Posterior vena cava (tissue), 2 donors: ENCODE data around the gene EXD3. TPM values are rescaled to one million over a fixed set of nuclear protein-coding genes. Genes with fewer than 3 reads are reported as not detected.
"Not testable (repeated sequence)": the region's sequence is repeated elsewhere in the genome, so short reads cannot be mapped to it uniquely, and the experiment has no call there.

Experiments
- DNase-seq: peaks from one replicate; pipeline ENCODE4 v3.0.0-alpha.2; 2020; ENCODE audit warnings: low spot score
- intact Hi-C, 2 donors: fragments of 100-400 bp; cut with DNase I; formaldehyde crosslinking; loops; one replicate each; pipeline versions ENCODE4 v1.14.1 to v1.14.2; 2022 to 2023
- total RNA-seq, 2 donors: library from RNA; stranded (reverse); fragmentation: NEBNext Ultra II Directional; extraction: Animal tissue kit (Norgen Biotek cat#: 25700); gene quantifications; one replicate each; pipeline ENCODE4 v1.2.1, GENCODE V29; 2021
- donor health status: DM: yes; HTN: yes; CAD: no.
- donor health status: DM: yes; HTN: yes; CAD: no.

EXD3 gene
- total RNA-seq, 2 donors from 2014 or later = 13.9 to 14.6 TPM

DNA sequence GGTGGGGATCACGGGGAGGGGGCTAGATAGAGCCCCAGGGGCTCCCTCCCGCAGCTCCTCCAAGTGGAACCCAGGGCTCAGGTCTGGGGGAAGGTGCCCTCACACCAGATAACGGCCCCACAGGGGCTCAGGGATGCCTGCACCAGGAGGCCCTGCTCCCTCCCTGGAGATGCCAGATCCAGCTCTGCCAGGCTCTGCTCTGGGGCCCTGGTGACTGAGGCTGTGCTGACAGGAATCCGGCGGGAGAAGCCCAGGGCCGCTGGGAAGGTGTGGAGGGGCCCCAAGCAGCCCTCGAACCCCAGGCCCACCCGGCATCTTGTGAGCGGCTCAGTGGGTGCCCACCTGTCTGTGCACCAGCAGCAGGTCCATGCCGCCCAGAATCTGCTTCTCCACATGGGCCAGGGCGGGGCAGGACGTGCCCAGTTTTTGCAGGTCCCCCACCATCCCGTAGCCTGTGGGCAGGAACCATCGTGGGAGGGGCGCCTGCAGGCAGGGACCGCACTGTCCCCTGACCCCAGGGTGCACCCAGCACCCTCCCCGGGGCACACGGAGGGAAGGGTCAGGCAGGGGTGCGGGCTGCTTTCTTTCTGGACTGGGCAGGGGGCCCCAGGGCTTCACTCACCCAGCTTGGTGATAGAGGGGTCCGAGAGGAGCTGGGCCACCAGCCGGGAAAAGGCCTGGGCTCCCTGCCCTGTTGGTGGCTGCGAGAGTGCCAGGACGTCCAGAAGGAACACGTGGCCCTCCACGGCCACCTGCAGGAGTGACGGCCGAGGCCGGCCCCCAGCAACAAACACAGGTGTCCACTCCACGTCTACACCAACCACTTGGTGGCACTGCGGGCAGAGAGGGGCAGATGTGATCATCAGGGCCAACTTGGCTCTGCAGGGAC lies 72.0 kb downstream of the EXD3 start:
- intact Hi-C loops = no loop called here
- peak; percentile 78 for DNase-seq

DNA sequence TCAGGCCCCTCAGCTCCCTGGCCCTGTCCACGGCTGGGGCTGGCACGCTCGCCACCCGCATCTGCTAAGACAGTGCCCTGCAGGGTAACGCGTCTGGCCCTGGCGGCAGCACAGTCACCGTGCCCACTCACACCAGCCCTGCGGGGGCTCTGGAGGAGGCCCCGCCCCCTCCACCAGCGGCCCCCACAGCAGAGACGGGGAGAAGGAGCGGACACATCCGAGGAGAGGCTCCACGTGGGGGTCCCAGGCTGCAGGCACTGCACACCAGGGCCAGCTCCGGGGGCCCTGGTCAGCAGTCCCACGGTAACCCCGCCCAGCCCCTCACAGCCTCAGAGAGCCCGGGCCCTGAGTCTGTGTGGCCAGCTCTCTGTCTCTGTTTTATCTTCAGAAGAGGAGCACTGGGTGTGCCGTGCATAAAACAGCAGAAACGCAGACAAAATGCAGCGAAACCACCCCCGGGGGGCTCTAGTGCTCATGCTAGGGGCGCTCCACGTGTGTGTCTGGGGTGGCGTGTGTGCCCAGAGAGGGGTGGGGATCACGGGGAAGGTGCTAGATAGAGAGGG lies 73.4 kb downstream of the EXD3 start:
- intact Hi-C loops = no loop called here
- DNase-seq = peak; percentile 62

DNA sequence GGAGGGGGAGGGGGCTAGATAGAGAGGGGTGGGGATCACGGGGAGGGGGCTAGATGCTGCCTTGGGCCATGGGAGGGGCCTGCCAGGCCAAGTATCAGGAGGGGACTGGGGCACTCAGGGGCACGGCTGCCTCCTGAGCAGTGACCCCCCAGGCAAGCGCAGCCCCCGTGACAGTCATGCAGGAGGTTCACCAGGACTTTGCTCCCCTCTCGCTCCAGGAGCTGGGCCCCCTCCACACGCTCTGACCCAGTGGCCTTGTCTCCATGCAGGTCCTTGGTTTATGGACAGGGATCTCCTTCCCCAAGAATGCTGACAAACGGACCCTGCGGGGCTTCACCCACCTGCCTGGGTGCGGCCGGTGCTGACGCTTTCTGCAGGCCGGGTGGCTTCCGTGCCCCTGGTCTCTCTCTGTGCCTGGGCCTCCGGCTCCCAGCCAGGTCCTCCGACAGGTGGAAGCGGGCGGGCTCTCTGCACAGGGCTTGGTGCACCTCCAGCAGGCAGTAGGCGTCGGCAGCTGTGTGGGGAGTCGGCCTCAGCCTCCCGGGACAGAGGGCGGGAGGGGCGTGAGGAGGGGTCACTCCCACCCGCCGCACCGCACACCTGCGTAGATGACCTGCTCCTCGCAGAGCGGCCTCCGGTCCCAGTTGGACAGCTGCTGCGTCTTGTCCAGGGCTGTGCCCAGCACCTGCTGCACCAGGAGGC lies 74.0 kb downstream of the EXD3 start:
- DNase-seq = peak; percentile 75
- intact Hi-C loops = no loop called here

DNA sequence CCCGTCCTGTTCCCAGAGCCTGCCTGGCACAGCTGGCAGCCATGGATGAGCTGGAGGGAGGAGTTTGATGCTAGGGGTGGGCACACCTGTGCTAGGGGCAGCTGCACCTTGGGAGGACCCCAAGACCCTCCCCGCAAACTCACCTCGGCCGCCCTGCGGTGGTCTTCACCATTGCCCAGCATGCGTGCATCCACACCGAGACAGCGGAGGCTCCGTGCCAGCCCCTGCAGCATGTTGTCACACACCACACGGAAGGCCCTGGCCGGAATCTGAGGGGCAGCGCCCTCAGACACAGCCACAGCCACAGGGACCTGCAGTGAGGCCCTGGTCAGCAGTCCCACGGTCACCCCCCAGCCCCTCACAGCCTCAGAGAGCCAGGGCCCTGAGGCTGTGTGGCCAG lies 75.0 kb downstream of the EXD3 start:
- DNase-seq = peak; percentile 79
- intact Hi-C loops = no loop called here

DNA sequence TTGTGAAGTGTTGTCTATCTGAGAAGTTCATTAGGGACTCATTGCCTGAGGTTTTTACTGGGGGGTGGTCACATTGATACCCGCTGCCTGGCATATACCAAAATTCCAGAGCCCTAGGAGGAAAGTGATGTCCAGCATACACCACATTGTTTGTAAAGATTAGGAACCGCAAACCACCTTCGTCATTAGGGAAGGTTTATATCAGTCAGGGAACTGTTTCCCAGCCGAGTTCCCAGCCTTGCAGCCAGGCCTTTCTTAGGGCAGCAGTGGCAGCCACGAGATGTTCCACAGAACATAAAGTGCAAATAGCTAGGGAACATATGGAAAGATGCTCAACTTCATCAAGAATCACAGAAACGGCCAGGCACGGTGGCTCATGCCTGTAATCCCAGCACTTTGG lies 80.5 kb downstream of the EXD3 start:
- peak; percentile 42 for DNase-seq
- intact Hi-C loops = no loop called here

DNA sequence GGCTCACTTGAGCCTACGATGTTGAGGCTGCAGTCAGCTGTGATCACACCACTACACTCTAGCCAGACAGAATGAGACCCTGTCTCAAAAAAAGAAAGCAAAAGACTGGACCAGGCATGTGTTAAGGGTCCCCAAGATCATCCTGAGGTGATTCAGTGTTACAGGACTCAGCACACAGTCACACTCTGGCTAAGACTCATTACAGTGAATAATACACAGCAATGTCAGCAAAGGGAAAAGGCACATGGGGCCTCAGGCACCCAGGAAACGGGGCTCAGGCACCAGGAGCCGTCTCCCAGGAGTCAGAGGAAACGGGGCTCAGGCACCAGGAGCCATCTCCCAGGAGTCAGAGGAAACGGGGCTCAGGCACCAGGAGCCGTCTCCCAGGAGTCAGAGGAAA lies 81.7 kb downstream of the EXD3 start:
- intact Hi-C loops = no loop called here
- DNase-seq = no peak

DNA sequence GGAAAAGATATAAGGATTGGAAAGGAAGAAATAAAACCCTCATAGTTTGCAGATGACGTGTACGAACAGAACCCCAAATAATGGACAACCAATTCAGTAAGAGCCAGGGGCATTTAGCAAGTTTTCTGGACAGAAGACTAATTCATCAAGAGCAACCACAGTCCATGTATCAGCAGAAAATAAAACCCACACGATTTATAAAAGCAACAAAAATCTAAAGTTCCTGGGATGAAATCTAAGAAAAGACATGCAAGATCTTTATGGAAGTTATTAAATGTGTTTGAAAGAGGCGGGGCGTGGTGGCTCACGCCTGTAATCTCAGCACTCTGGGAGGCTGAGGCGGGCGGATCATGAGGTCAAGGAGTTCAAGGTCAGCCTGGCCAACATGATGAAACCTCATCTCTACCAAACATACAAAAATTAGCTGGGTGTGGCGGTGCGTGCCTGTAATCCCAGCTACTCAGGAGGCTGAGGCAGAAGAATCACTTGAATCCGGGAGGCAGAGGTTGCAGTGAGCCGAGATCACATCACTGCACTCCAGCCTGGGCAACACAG lies 83.0 kb downstream of the EXD3 start:
- intact Hi-C loops = not testable (repeated sequence)
- peak; percentile 45 for DNase-seq

DNA sequence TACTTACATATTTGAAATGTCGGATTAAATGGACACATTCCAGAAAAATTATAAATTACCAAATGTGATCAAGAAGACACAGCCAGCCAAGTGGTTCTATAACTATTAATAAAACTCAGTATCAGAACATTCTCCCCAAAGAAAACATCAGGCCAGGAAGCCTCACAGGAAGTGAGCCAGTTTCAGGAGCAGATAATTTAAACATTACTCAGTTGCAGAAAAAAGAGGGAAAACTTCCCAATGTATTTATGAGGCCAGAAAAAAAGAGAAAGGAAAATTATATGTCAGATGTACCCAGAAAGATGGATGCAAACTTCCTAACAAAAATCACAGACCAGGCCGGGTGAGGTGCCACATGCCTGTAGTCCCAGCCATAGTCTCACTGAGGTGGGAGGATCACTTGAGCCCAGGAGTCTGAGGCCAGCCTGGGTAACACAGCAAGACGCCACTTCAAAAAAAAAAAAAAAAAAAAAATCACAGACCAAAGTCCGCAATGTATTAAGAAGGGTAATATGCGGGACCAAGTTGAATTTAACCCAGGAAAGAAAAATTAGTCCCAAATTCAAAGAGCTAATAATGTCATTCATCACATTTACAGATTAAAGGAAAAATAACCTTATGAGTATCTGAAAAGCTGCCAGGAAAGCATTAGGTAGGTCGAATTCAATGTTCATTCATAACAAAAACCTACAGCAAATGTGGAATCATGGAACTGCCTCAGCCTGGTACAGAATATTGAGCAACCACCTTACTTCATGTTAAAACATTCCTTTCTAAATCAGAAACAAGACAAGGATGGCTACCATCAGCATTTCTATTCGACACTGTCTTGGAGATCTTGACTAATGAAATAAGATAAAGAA lies 83.7 kb downstream of the EXD3 start:
- DNase-seq = peak; percentile 23
- intact Hi-C loops = no loop called here

DNA sequence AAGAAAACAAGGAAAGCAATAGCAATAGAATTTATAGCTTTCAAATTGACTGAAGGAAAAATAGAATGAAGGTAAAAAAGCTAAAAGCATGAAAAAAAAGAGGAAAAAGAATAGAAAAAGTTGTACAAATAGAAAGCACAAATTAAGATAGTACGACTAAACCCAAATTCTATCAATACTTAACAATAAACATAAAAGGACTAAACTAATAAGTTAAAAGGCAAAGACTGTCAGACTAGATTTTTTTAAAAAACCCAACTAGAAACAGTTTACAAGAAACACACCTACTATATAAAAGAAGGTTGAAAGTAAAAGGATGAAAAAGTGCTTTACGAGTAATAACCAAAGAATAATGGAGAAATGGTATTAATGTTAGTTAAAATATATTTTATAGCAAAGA lies 86.2 kb downstream of the EXD3 start:
- no peak for DNase-seq
- intact Hi-C loops = no loop called here

DNA sequence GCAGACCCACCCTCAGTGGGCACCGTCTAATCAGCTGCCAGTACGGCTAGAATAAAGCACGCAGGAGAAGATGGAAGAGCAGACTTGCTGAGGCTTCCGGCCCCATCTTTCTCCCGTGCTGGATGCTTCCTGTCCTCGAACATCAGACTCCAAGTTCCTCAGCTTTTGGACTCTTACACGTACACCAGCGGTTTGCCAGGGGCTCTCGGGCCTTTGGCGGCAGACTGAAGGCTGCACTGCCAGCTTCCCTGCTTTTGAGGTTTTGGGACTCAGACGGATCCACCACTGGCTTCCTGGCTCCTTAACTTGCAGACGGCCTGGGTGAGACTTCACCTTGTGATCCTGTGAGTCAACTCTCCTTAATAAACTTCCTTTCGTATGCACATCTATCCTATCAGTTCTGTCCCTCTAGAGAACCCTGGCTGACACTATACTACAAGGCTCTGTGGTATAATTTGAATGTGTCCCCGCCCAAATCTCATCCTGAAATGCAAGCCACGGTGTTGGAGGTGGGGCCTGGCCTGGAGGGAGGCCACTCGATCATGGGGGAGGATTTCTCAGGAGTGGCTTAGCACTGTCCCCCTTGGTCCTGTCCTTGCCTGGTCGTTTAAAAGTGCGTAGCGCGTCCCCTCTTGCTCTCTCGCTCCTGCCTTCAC lies 89.8 kb downstream of the EXD3 start:
- DNase-seq = peak; percentile 57
- intact Hi-C loops = no loop called here

DNA sequence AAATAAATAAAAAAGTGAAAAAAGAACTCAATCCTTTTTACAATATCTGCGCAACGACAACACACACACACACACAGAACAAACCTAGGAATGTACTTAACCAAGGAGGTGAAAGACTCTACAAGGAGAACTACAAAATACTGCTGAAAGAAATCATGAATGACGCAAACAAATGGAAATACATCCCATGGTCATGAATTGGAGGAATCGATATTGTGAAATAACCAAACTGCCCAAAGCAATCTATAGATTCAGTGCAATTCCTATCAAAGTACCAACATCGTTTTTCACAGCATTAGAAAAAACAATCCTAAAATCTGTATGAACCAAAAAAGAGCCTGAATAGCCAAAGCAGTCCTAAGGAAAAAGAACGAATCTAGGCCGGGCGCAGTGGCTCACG lies 91.0 kb downstream of the EXD3 start:
- intact Hi-C loops = no loop called here
- no peak for DNase-seq

DNA sequence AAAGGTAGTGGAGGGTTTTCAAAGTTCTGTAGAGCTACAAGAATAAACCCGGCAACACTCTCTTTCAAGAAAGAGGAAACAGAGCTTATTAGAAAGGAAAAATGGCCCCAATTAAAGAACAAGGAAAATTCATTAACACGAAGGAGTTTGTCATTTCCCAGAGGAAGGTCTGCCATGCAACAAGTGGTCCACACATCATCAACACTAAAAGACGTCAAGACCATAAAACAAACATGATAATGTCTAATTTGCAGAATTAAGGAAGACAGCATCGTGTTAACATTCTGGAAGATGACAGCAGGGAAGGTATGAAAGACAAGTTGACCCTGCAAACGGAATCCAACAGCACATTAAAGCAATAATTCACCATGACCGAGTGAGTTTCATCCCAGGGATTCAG lies 92.3 kb downstream of the EXD3 start:
- DNase-seq = no peak
- intact Hi-C loops = no loop called here

DNA sequence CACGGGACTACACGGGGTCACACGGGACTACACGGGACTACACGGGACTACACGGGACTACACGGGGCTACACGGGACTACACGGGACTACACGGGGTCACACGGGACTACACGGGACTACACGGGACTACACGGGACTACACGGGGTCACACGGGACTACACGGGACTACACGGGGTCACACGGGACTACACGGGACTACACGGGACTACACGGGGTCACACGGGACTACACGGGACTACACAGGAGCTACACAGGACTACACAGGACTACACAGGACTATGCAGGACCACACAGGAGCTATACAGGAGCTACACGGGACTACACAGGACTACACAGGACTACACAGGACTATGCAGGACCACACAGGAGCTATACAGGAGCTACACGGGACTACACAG lies 93.4 kb downstream of the EXD3 start:
- DNase-seq = peak; percentile 8
- intact Hi-C loops = loop anchor here in 1 of 2 donors (5.0 kb wide), 2 partner anchors 333 to 467 kb away; no protein-coding TSS in a partner anchor

DNA sequence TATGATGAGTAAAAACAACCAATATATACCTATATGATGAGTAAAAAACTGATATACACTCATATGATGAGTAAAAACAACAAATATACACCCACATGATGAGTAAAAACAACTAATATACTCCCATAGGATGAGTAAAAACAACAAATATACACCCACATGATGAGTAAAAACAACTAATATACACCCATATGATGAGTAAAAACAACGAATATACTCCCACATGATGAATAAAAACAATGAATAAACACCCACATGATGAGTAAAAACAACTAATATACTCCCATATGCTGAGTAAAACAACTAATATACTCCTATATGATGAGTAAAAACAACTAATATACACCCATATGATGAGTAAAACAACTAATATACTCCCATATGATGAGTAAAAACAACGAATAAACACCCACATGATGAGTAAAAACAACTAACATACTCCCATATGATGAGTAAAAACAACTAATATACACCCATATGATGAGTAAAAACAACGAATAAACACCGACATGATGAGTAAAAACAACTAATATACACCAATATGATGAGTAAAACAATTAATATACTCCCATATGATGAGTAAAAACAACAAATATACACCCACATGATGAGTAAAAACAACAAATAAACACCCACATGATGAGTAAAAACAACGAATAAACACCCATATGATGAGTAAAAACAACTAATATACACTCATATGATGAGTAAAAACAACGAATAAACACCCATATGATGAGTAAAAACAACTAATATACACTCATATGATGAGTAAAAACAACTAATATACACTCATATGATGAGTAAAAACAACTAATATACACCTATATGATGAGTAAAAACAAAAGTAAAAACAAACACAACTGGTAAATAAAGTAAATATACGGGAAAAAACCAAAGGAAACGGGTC lies 95.1 kb downstream of the EXD3 start:
- intact Hi-C loops = loop anchor here in 1 of 2 donors (5.0 kb wide), 2 partner anchors 334 to 466 kb away; no protein-coding TSS in a partner anchor
- not testable (repeated sequence) for DNase-seq

DNA sequence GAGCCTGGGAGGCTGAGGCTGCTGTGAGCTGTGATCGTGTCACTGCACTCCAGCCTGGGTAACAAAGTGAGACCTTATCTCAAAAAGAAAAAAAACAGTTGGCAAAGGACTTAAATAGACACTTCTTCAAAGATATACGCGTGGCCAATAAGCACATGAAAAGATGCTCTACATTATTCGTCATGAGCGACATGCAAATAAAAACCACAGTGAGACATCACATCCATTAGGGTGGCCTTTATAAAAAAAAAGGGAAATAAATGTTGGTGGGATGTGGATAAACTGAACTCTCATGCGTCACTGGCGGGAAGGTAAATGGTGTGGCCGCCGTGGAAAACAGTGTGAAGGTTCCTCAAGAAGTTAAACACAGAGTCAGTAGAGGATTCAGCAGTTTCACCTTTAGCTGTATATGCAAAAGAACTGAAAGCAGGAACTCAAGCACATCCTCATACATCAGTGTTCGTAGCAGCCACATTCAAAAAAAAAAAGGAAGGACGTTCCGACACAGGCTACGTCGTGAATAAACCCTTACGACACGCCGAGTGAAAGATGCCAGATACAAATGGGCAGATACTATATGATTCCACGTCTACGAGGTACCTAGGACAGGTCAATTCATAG lies 96.4 kb downstream of the EXD3 start:
- intact Hi-C loops = loop anchor here in 1 of 2 donors (5.0 kb wide), 2 partner anchors 336 to 464 kb away; no protein-coding TSS in a partner anchor
- peak; percentile 28 for DNase-seq

DNA sequence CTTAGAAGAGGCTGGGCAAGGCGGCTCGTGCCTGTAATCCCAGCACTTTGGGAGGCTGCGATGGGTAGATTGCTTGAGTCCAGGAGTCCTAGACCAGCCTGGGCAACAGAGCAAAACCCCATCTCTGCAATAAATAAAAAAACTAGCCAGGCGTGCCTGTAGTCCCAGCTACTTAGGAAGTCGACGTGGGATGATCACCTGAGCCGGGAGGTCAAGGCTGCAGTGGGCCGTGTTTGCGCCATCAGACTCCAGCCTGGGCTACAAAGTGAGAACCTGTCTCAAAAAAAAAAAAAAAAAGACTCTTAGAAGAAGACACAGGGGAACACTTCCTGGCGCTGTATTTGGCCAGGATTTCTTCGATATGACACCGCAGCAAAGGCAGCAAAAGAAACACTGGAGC lies 97.2 kb downstream of the EXD3 start:
- DNase-seq = no peak
- intact Hi-C loops = loop anchor here in 1 of 2 donors (5.0 kb wide), 2 partner anchors 337 to 463 kb away; no protein-coding TSS in a partner anchor

DNA sequence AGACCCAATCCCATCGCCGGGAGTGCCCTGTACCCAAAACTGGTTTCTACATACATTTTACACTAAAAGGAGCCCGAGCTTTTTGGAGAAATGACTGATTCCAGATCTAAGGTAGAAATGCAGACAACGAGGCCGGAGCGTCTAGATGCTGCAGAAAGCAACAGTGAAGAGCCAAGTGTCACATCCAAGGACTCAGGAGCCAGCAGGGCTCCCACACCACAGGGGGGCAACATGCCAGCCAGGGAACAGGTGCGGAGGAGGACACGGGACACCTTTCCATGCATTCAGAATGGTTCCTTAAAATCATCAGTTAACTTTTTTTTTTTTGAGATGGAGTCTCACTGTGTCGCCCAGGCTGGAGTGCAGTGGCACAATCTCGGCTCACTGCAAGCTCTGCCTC lies 97.8 kb downstream of the EXD3 start:
- peak; percentile 13 for DNase-seq
- intact Hi-C loops = loop anchor here in 1 of 2 donors (5.0 kb wide), 2 partner anchors 337 to 463 kb away; no protein-coding TSS in a partner anchor
